ENCODE measurements around the gene ZNF740. TPM values are rescaled to one million over a fixed set of nuclear protein-coding genes. Genes with fewer than 3 reads are reported as not detected.

Gene ZNF740
- total RNA-seq, 1 experiment from 2014 or later, result 49.7 TPM

DNA sequence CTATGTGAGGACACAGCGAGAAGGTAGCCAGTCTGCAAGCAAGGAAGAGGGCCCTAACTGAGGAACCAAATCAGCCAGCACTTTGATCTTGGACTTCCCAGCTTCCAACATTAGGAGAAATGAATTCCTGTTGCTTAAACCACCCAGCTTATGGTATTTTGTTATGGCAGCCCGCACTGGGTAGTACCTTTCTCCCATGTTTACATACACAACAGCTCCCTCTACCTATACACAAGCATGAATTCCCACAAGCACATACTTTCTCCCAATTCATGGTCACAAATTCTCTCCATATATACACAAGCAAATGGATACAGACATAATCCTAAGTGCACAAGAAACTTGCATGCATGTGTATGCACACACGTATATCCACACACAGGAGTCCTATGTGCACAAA lies 19.2 kb downstream of the ZNF740 start:
- intact Hi-C loops (cut with micrococcal nuclease), result no loop called here

More for the DNA sequence above, 19.2 kb downstream of the ZNF740 start:
- H3K4me3 ChIP-seq (replicated peaks in 1 of 2; ENCODE audit: low read depth in 1 of 2, low read length in 2 of 2), result no peak overlapping the region
- no peak overlapping the region for H3K9ac ChIP-seq (ENCODE audit: low read length)
- no peaks in the 10 kb centered on the region for H3K27me3 ChIP-seq (ENCODE audit: insufficient read depth, low read length)
- no peak overlapping the region for H3K4me2 ChIP-seq (ENCODE audit: low read length)
- POLR2A ChIA-PET, result no interaction called here
- H3K4me1 ChIP-seq (ENCODE audit: control insufficient read depth in 1 of 2, insufficient read depth in 2 of 2, low read length in 2 of 2), result peaks cover 3 to 26% of the 10 kb centered on the region in 2 experiments; a peak in 3 of 4 replicates
- BruUV-seq (replicated peaks), result no TSS peak
- TF ChIP-seq, protein P1, sequence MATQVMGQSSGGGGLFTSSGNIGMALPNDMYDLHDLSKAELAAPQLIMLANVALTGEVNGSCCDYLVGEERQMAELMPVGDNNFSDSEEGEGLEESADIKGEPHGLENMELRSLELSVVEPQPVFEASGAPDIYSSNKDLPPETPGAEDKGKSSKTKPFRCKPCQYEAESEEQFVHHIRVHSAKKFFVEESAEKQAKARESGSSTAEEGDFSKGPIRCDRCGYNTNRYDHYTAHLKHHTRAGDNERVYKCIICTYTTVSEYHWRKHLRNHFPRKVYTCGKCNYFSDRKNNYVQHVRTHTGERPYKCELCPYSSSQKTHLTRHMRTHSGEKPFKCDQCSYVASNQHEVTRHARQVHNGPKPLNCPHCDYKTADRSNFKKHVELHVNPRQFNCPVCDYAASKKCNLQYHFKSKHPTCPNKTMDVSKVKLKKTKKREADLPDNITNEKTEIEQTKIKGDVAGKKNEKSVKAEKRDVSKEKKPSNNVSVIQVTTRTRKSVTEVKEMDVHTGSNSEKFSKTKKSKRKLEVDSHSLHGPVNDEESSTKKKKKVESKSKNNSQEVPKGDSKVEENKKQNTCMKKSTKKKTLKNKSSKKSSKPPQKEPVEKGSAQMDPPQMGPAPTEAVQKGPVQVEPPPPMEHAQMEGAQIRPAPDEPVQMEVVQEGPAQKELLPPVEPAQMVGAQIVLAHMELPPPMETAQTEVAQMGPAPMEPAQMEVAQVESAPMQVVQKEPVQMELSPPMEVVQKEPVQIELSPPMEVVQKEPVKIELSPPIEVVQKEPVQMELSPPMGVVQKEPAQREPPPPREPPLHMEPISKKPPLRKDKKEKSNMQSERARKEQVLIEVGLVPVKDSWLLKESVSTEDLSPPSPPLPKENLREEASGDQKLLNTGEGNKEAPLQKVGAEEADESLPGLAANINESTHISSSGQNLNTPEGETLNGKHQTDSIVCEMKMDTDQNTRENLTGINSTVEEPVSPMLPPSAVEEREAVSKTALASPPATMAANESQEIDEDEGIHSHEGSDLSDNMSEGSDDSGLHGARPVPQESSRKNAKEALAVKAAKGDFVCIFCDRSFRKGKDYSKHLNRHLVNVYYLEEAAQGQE (IDR thresholded peaks at IDR 0.05; ENCODE audit: low read depth), result no peak
- no peak for TF ChIP-seq TCF7L2 (IDR thresholded peaks at IDR 0.05; ENCODE audit: borderline replicate concordance, extremely low read depth, insufficient read depth, insufficient read length)
- TF ChIP-seq POLR2AphosphoS5 (IDR thresholded peaks at IDR 0.05; ENCODE audit: low read depth, low read length), result no peak
- TF ChIP-seq, protein P2, sequence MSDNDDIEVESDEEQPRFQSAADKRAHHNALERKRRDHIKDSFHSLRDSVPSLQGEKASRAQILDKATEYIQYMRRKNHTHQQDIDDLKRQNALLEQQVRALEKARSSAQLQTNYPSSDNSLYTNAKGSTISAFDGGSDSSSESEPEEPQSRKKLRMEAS (IDR thresholded peaks at IDR 0.05), result no peak
- TF ChIP-seq, protein P3, sequence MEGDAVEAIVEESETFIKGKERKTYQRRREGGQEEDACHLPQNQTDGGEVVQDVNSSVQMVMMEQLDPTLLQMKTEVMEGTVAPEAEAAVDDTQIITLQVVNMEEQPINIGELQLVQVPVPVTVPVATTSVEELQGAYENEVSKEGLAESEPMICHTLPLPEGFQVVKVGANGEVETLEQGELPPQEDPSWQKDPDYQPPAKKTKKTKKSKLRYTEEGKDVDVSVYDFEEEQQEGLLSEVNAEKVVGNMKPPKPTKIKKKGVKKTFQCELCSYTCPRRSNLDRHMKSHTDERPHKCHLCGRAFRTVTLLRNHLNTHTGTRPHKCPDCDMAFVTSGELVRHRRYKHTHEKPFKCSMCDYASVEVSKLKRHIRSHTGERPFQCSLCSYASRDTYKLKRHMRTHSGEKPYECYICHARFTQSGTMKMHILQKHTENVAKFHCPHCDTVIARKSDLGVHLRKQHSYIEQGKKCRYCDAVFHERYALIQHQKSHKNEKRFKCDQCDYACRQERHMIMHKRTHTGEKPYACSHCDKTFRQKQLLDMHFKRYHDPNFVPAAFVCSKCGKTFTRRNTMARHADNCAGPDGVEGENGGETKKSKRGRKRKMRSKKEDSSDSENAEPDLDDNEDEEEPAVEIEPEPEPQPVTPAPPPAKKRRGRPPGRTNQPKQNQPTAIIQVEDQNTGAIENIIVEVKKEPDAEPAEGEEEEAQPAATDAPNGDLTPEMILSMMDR (IDR thresholded peaks at IDR 0.05 in 2 of 3, conservative IDR thresholded peaks at IDR 0.05 in 1 of 3; ENCODE audit: borderline replicate concordance in 1 of 3, insufficient read depth in 1 of 3, low read depth in 2 of 3, low read length in 2 of 3), result no peak
- no peak for TF ChIP-seq ZFX (IDR thresholded peaks at IDR 0.05)
- no peak for TF ChIP-seq SP1 (IDR thresholded peaks at IDR 0.05; ENCODE audit: low read depth)
- TF ChIP-seq RAD21 (IDR thresholded peaks at IDR 0.05; ENCODE audit: low read depth), result peak; percentile 5; the same call in 1 of the 2 replicates
- H2AFZ ChIP-seq (ENCODE audit: low read depth, low read length, poor library complexity, severe bottlenecking), result no peak overlapping the region
- H3K79me2 ChIP-seq (ENCODE audit: insufficient read depth, low read length), result no peaks in the 10 kb centered on the region
- no peaks in the 10 kb centered on the region for H3K36me3 ChIP-seq (ENCODE audit: control insufficient read depth in 1 of 2, insufficient read depth in 2 of 2, low read length in 2 of 2)
- RAD21 ChIA-PET (ENCODE audit: low non-redundant PET in 1 of 2, low total read pairs in 2 of 2, uncharacterized antibody in 2 of 2, unreplicated experiment in 2 of 2), result interaction anchor here in 1 of 2 experiments (1.6 kb wide), 1 partner anchor 134 kb away, joined by 3 read pairs; no protein-coding TSS in a partner anchor
- ATAC-seq (no peak), DNase-seq (ENCODE audit: low read depth, low spot score) (no peak)
- no peaks in the 10 kb centered on the region for H4K20me1 ChIP-seq (ENCODE audit: insufficient read depth)
- H3K27ac ChIP-seq (ENCODE audit: low read depth, low read length), result no peak overlapping the region
- CTCF ChIA-PET, result no interaction called here
- no peaks in the 10 kb centered on the region for H3K9me3 ChIP-seq (ENCODE audit: control insufficient read depth in 1 of 2, insufficient read depth in 1 of 2, low read depth in 1 of 2, low read length in 2 of 2)
- H3K9me2 ChIP-seq (ENCODE audit: insufficient read depth), result no peaks in the 10 kb centered on the region
